ENCODE results near the gene PHF5A.
"Not testable (repeated sequence)": the region's sequence is repeated elsewhere in the genome, so short reads cannot be mapped to it uniquely, and the experiment has no call there.

PHF5A gene

DNA sequence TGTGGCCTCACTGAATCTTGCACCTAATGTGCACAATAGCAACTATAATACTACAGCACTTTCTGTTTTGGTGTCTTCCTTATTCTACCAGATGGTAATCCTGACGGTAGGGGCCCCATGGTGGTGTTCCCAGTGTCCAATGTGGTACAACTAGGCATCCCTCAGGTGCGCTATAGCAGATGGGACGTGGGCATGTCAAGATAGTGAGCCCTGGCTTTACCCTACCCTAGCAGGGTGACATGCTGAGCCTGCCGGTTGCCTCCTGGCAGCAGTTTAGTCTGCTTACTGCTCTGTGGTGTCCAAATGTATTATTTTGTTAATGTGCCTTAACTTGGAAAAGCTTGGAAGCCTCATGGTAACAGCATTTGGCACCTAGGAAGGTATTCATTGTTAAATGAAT is 19.6 kb upstream of the PHF5A start:
- DNase-seq (ENCODE audit: low read depth): no peak

DNA sequence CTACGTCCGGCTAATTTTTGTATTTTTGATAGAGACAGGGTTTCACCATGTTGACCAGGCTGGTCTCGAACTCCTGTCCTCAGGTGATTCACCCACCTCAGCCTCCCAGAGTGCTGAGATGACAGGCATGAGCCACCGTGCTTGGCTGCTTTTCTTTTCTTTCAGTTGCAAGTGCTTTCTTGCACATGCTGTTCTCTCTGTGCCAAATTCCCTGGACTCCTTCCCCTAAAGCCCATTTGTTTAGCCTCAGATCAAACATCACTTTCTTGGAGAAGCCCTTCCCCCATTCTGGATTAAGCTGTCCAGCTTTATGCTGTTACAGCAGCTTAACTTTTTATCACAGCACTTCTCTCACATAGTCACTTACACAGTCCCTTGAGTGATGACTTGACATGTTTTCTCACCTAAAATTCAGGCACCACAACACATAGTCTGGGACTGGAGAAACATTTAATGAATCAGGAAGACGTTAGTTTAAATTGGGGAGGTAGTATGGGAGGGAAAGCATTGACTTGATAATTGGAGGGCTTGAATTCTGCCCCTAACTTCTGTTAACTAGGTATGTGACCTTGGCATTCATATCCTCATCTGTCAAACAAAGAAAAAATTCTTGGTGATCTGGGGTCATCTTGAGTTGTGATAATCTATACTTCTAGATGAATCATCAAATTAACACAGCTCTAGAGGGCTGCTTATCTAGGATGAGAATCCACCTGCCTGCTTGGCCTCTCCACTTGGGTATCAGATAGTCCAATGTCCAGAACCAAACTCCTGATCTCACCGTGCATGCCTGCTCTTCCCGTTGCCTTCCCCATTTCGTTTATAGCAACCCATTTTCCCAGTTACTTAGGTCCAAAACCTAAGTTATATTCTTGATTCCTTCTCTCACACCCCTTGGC is 18.8 kb upstream of the PHF5A start:
- no peak for DNase-seq (ENCODE audit: low read depth)

DNA sequence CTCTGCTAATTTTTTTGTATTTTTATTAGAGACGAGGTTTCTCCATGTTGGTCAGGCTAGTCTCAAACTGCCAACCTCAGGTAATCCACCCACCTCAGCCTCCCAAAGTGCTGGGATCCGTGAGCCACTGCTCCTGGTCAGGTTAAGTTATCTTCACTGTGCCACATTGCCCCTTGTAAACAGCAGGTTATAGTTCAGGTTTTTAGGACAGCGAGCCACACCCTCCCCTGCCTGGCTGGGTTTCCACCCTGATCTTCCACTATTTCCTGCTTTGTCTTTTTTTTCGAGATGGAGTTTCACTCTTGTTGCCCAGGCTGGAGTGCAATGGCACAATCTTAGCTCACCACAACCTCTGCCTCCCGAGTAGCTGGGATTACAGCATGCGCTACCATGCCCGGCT is 16.5 kb upstream of the PHF5A start:
- DNase-seq (ENCODE audit: low read depth): no peak

DNA sequence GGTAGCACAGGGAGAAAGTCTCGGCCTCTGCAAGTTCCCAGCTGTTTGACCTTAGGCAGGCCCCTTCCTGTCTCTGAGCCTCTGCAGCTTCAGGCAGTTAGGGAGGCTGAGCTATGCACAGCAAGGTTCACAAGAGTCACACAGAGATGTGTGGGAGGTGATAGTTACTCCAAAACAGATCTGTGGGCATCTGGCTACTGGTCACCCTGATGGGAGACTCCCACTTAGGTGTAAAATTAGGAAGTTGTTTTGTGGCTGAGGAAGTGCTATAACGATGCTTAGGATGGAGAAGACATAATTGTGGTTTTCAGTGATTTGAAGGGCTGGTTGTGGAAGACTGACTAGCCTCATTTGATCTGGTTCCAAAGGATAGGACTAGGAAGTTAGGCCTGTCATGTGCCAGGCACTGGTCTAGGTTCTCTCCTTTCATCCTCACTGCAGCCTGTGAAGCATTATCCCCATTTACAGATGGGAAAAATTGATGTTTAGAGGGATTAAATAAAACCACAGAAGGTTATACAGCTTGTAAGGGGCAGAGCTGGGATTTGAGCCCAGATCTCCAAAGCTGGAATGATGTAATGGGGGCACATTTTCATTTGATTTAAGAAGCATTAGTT is 13.9 kb upstream of the PHF5A start:
- no peak for DNase-seq (ENCODE audit: low read depth)

GRCh38 chr22:41481925-41482318 is 13.4 kb upstream of the PHF5A start:
- DNase-seq (ENCODE audit: low read depth): no peak

DNA sequence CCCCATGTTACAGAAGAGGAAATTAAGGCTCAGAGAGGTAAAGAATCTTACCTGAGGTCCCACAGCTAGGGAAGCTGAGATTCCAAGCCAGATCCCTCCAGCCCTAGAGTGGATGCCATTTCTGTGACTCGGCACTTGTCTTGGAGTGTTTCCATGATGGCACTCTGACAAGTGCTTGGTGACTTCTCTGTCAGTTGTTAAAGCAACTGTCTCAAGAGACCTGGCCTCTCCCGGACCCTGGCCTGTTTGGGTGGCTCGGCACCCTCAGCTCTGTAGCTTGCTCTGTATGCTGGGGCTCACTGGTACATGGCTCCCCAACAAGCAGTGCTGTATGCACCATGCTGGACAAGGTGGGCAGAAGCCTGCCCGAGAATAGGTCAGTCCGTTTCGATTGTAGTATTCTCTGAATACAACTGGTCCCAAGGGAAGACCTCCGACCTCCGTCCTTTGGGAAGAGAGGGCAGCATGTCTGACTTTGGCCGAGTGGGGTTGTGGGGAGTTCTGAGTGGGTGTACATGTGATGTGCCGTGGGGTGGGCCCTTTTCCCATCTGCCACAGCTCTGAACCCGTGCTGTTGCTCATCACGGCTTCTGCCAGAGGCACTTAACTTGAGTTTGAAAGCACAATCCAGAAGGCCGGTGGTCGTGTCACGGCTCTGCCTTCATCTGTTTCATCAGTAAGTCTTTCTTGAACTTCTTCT is 12.8 kb upstream of the PHF5A start:
- DNase-seq (ENCODE audit: low read depth): no peak

- no peak for DNase-seq (ENCODE audit: low read depth)
These were observed 11.9 kb upstream of the PHF5A start for GRCh38 chr22:41480397-41480735.

DNA sequence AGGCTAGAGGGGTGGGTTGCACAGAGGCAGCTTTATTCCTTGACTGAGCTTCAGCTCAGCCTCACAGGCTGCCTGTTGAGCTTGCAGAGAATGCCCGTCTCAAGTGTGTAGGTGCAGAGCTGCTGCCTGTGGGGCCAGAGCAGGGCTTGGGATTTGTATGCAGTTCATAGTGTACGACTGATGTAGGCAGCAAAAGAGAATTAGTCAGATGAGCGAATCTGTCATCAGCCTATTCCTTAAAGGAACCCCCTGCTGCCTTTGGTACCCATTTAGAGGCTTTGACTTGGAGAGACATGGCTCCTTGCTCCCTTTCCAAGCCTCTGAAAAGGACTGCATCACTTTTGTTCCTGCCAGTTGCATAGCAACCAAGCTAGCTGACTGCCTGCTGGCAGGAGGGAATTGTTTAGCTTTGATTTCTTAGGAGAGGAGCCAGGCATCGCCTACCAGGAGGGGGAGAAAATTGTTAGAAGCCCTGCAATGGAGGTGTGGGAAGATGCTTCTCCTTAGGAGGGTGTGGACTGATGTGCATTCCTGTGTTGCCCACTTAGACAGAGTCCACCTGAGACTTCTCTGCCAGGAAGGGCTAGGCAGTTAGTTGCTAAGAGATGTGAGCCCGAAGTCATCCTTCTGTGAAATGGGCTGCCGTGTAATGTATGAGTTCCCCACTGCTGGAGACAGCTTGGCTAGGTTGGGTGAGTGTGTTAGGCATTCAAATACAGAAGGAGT is 11.3 kb upstream of the PHF5A start:
- DNase-seq (ENCODE audit: low read depth): no peak

DNA sequence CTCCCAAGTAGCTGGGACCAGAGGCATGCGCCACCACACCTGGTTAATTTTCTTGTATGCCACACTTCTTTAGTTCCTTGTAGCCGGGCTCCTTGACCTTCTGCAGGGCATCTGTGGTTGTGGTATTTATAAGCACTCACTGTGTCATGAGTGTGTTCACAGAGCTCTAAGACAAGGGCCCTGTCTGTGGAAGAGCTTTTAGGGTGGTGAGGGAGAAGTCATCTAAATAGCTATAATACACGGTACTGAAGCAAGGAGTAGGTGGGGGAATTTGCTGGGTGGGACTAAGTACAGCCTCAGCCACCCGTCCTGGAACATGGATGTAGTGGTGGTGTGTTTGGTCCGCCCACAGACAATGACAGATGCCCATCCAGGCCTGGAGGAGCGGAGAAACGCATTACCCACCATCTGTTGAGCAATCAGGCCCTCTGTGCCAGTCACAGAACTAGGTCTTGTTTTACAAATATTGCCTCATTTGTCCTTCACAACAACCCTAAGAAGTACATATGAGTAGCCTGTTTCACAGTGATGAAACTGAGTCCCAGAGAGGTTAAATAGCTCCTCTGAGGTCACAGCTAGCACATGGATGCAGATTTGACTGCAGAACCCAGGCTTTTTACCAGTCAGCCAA is 10.5 kb upstream of the PHF5A start:
- DNase-seq (ENCODE audit: low read depth): no peak

GRCh38 chr22:41478473-41478872 is 10.0 kb upstream of the PHF5A start:
- no peak for DNase-seq (ENCODE audit: low read depth)

- no peak for DNase-seq (ENCODE audit: low read depth)
These were observed 6.5 kb upstream of the PHF5A start for GRCh38 chr22:41474872-41475451.

GRCh38 chr22:41471568-41471967 is 3.1 kb upstream of the PHF5A start:
- no peak for DNase-seq (ENCODE audit: low read depth)

GRCh38 chr22:41470886-41471285 is 2.4 kb upstream of the PHF5A start:
- no peak for DNase-seq (ENCODE audit: low read depth)

- no peak for DNase-seq (ENCODE audit: low read depth)
These were observed 843 bp upstream of the PHF5A start for GRCh38 chr22:41469218-41469851.

GRCh38 chr22:41461901-41462300 is 6.6 kb downstream of the PHF5A start:
- no peak for DNase-seq (ENCODE audit: low read depth)

GRCh38 chr22:41460071-41460470 is 8.4 kb downstream of the PHF5A start:
- DNase-seq (ENCODE audit: low read depth): not testable (repeated sequence)

DNA sequence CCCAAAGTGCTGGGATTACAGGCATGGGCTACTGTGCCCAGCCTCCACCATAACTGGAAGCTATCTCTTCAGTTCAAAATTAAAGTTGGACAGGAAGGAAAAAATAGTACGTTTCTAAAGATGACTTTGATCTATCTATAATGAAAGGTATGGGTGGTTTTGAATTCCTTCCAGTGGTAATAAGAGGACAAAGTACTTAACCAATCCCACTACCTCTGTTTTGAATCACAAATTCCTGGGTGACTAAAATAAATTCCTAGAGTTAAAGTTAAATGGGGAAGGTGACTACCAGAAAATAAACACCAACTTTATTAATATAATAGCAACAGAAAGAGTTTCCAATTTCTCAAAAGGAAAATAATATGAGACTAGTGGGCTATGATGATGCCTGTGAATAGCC is 9.1 kb downstream of the PHF5A start:
- no peak for DNase-seq (ENCODE audit: low read depth)

GRCh38 chr22:41458161-41458728 is 10.2 kb downstream of the PHF5A start:
- DNase-seq (ENCODE audit: low read depth): no peak

- DNase-seq (ENCODE audit: low read depth): peak; percentile 86
These were observed 20.2 kb downstream of the PHF5A start for GRCh38 chr22:41448189-41448808.

Measured in T follicular helper cell (primary cell).